ENCODE data around the gene ACADVL. TPM values are rescaled to one million over a fixed set of nuclear protein-coding genes. Genes with fewer than 3 reads are reported as not detected.

Gene ACADVL
- total RNA-seq, 1 experiment from 2014 or later: 305 TPM

DNA sequence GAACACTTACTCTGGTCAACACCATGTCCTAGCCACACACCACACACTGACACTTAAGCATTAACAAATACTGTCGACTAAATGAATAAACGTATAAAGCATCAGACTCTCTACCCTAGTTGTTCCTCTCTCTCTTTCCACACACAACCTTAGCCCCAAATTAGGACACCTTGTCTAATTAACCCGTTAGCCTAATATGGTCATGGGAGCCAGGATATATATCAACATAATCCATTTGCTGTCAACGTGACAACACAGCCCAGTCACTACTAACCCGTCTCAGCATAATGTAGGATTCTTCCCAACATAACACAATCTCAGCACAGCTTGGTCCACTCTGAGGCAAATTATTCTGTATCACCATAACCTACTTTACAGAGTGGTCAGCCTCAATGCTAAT lies 12.4 kb downstream of the ACADVL start:
- peaks cover 35% of the 10 kb centered on the region for H3K4me1 ChIP-seq (ENCODE audit: control insufficient read depth, insufficient read depth, low read length)
- in situ Hi-C loops (cut with HindIII; ENCODE audit: low pct_unique_long_range_greater_than_20kb, low sequenced_read_pairs) (no loop called here), intact Hi-C loops (cut with micrococcal nuclease; ENCODE audit: unreplicated experiment) (no loop called here)
- H3K27me3 ChIP-seq (ENCODE audit: control insufficient read depth, insufficient read depth, low read length): no peaks in the 10 kb centered on the region
- CTCF ChIA-PET: no interaction called here
- POLR2A ChIA-PET: no interaction called here
- TSS peak; percentile 63 for BruUV-seq (replicated peaks)
- H3K9me3 ChIP-seq (ENCODE audit: control insufficient read depth, insufficient read depth, low read depth, low read length): no peaks in the 10 kb centered on the region
- DNase-seq (ENCODE audit: low read depth, low spot score) (no peak), ATAC-seq (no peak)
- TF ChIP-seq CTCF (IDR thresholded peaks at IDR 0.05) (no peak), POLR2AphosphoS5 (IDR thresholded peaks at IDR 0.05; ENCODE audit: low read depth, low read length) (no peak), TCF7L2 (IDR thresholded peaks at IDR 0.05; ENCODE audit: low read depth, low read length) (no peak), SIN3A (IDR thresholded peaks at IDR 0.05; ENCODE audit: borderline replicate concordance, insufficient read depth, low read depth, low read length) (no peak)
- TF ChIP-seq, protein P1, sequence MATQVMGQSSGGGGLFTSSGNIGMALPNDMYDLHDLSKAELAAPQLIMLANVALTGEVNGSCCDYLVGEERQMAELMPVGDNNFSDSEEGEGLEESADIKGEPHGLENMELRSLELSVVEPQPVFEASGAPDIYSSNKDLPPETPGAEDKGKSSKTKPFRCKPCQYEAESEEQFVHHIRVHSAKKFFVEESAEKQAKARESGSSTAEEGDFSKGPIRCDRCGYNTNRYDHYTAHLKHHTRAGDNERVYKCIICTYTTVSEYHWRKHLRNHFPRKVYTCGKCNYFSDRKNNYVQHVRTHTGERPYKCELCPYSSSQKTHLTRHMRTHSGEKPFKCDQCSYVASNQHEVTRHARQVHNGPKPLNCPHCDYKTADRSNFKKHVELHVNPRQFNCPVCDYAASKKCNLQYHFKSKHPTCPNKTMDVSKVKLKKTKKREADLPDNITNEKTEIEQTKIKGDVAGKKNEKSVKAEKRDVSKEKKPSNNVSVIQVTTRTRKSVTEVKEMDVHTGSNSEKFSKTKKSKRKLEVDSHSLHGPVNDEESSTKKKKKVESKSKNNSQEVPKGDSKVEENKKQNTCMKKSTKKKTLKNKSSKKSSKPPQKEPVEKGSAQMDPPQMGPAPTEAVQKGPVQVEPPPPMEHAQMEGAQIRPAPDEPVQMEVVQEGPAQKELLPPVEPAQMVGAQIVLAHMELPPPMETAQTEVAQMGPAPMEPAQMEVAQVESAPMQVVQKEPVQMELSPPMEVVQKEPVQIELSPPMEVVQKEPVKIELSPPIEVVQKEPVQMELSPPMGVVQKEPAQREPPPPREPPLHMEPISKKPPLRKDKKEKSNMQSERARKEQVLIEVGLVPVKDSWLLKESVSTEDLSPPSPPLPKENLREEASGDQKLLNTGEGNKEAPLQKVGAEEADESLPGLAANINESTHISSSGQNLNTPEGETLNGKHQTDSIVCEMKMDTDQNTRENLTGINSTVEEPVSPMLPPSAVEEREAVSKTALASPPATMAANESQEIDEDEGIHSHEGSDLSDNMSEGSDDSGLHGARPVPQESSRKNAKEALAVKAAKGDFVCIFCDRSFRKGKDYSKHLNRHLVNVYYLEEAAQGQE (IDR thresholded peaks at IDR 0.05; ENCODE audit: insufficient read depth in 1 of 2, low read depth in 2 of 2, low read length in 1 of 2): no peak
- peak overlapping the region; percentile 42; the same call in 1 of the 2 replicates for H3K27ac ChIP-seq (ENCODE audit: low read length)
- H3K36me3 ChIP-seq (ENCODE audit: control insufficient read depth, insufficient read depth, low read length): peaks cover 2% of the 10 kb centered on the region
- peak overlapping the region; percentile 87 to 92 for H3K4me3 ChIP-seq (ENCODE audit: low read depth in 2 of 2, low read length in 2 of 2)

- Histone ChIP-seq H3K36me3 (ENCODE audit: control insufficient read depth, insufficient read depth, low read length) (peaks cover 5% of the 10 kb centered on the region), H3K4me1 (ENCODE audit: control insufficient read depth, insufficient read depth, low read length) (peaks cover 38% of the 10 kb centered on the region), H3K9me3 (ENCODE audit: control insufficient read depth, insufficient read depth, low read depth, low read length) (no peaks in the 10 kb centered on the region), H3K27ac (ENCODE audit: low read length) (peak overlapping the region; percentile 99), H3K27me3 (ENCODE audit: control insufficient read depth, insufficient read depth, low read length) (no peaks in the 10 kb centered on the region), H3K4me3 (ENCODE audit: low read depth in 2 of 2, low read length in 2 of 2) (peak overlapping the region; percentile 87 to 92)
- ChIA-PET CTCF (no interaction called here), POLR2A (no interaction called here)
- TF ChIP-seq CTCF (IDR thresholded peaks at IDR 0.05): no peak
- TF ChIP-seq TCF7L2 (IDR thresholded peaks at IDR 0.05; ENCODE audit: low read depth, low read length): no peak
- no peak for TF ChIP-seq POLR2AphosphoS5 (IDR thresholded peaks at IDR 0.05; ENCODE audit: low read depth, low read length)
- TF ChIP-seq, protein P1 (IDR thresholded peaks at IDR 0.05; ENCODE audit: insufficient read depth in 1 of 2, low read depth in 2 of 2, low read length in 1 of 2): no peak
- no peak for TF ChIP-seq SIN3A (IDR thresholded peaks at IDR 0.05; ENCODE audit: borderline replicate concordance, insufficient read depth, low read depth, low read length)
- in situ Hi-C loops (cut with HindIII; ENCODE audit: low pct_unique_long_range_greater_than_20kb, low sequenced_read_pairs): no loop called here
- BruUV-seq (replicated peaks): no TSS peak
- intact Hi-C loops (cut with micrococcal nuclease; ENCODE audit: unreplicated experiment): no loop called here
- DNase-seq (ENCODE audit: low read depth, low spot score) (no peak), ATAC-seq (peak; percentile 8)
Measured at GRCh38 chr17:7233701-7234082, 14.0 kb downstream of the ACADVL start.
